HepG2 (cell line): ENCODE results near the gene MTHFS. TPM values are rescaled to one million over a fixed set of nuclear protein-coding genes. Genes with fewer than 3 reads are reported as not detected.

ENCODE experiments used
- BRCA1 ChIP-seq: sonication (generic); formaldehyde crosslinking; IDR thresholded peaks from 2 replicates; pipeline ENCODE4 v1.4.0; 2020; ENCODE audit warnings: missing genetic modification reagents
- HOXA7 ChIP-seq: sonication (generic); formaldehyde crosslinking; IDR thresholded peaks from 2 replicates; pipeline ENCODE4 v1.8.1; 2022; ENCODE audit warnings: mild to moderate bottlenecking, missing genetic modification reagents, moderate library complexity
- MEIS1 ChIP-seq: sonication (generic); formaldehyde crosslinking; IDR thresholded peaks from 2 replicates; pipeline ENCODE4 v1.9.0; 2021; ENCODE audit warnings: mild to moderate bottlenecking, missing genetic modification reagents, moderate library complexity, borderline replicate concordance
- TCF7 ChIP-seq: sonication (generic); IDR thresholded peaks from 2 replicates; pipeline ENCODE4 v1.6.1; 2016; ENCODE audit warnings: antibody characterized with exemption, low read depth
- polyA plus RNA-seq, 8 experiments: library from polyadenylated mRNA; depleted of rRNA in 3 of 8; stranded (reverse) in 7 of 8; unstranded in 1 of 8; fragments of >200 nt; fragmentation: Illumina TruSeq in 4 of 8; extraction: Trizol in 4 of 8; gene quantifications; 2 replicates each; pipeline versions ENCODE4 v1.2.1 to v1.2.3, GENCODE V29; 2011 to 2016; ENCODE audit warnings: low read depth in 4 of 8, missing spikeins in 1 of 8, mixed read lengths in 1 of 8; ENCODE audit not compliant: insufficient read depth in 1 of 8
- total RNA-seq, 5 experiments: library from RNA; depleted of rRNA; stranded (reverse); fragments of >200 nt; fragmentation: Illumina TruSeq; extraction: Trizol; gene quantifications; 2 replicates each; pipeline ENCODE4 v1.2.3, GENCODE V29; 2016; ENCODE audit warnings: low read depth in 1 of 5
- TF ChIP-seq, protein P1 (sequence below), 2 experiments: sonication (generic) in 1 of 2; formaldehyde crosslinking in 1 of 2; IDR thresholded peaks; 2 replicates each; pipeline versions ENCODE4 v1.6.1 to v1.9.0; 2014 to 2022; ENCODE audit warnings: antibody characterized with exemption in 1 of 2, borderline replicate concordance in 1 of 2, inconsistent platforms in 1 of 2, low read depth in 1 of 2, missing genetic modification reagents in 1 of 2
- TF ChIP-seq, protein P2 (sequence below): IDR thresholded peaks from 2 replicates; pipeline ENCODE4 v1.6.1; 2016; ENCODE audit warnings: mild to moderate bottlenecking
- TF ChIP-seq, protein P3 (sequence below): sonication (generic); formaldehyde crosslinking; IDR thresholded peaks from 2 replicates; pipeline ENCODE4 v1.4.0; 2020; ENCODE audit warnings: missing genetic modification reagents
- TF ChIP-seq, protein P4 (sequence below): sonication (generic); formaldehyde crosslinking; IDR thresholded peaks from 2 replicates; pipeline ENCODE4 v1.4.0; 2020; ENCODE audit warnings: low read depth, mild to moderate bottlenecking, missing genetic modification reagents
- TF ChIP-seq, protein P5 (sequence below): sonication (generic); formaldehyde crosslinking; IDR thresholded peaks from 2 replicates; pipeline ENCODE4 v1.9.0; 2021; ENCODE audit warnings: missing genetic modification reagents, borderline replicate concordance

MTHFS gene
- total and polyA plus RNA-seq, 2 of the 13 experiments (the other 11 are each of a cell fraction or from before 2014, with no cell fraction given) = 37.0 to 49.7 TPM

DNA sequence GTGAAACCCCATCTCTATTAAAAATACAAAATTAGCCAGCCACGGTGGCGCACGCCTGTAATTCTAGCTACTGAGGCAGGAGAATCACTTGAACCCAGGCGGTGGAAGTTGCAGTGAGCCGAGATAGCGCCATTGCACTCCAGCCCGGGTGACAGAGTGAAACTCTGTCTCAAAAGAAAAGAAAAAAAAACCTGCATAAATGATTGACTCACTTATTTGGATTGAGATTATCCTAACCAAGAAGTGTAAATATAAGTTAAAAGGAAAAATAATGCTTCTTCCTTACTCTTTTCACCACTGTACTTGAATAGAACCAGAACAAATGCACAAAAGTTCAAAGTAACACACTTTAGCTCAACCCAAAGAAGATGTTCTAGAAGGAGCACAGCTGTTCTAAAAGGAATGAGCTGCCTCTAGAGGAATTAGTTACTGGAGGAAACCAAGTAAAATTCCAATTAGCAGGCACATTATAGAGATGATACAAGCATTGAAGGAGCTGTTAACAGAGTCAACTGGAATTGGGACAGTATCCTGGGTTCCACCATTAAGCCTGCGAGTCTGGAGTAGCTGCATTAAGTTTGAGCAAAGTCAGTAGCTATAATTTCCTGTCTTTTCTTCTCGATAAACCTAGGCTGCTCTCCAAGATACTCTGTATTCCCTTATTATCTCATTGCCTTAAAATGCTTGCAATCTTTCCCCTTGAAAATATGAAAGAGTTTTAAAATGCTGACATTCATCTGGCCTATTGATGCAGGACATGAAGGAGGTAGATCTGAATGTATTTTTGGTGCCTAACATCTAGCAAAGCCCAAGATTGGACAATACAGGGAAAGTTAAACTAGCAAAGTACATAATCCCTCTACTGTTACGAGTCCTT, 9.5 kb downstream of the MTHFS start (continued):
- TF ChIP-seq, protein P1, sequence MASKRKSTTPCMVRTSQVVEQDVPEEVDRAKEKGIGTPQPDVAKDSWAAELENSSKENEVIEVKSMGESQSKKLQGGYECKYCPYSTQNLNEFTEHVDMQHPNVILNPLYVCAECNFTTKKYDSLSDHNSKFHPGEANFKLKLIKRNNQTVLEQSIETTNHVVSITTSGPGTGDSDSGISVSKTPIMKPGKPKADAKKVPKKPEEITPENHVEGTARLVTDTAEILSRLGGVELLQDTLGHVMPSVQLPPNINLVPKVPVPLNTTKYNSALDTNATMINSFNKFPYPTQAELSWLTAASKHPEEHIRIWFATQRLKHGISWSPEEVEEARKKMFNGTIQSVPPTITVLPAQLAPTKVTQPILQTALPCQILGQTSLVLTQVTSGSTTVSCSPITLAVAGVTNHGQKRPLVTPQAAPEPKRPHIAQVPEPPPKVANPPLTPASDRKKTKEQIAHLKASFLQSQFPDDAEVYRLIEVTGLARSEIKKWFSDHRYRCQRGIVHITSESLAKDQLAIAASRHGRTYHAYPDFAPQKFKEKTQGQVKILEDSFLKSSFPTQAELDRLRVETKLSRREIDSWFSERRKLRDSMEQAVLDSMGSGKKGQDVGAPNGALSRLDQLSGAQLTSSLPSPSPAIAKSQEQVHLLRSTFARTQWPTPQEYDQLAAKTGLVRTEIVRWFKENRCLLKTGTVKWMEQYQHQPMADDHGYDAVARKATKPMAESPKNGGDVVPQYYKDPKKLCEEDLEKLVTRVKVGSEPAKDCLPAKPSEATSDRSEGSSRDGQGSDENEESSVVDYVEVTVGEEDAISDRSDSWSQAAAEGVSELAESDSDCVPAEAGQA (IDR thresholded peaks at IDR 0.05; ENCODE audit: low read depth) = no peak
- TF ChIP-seq, protein P1 (CRISPR knock-in tag; IDR thresholded peaks at IDR 0.05; ENCODE audit: borderline replicate concordance) = no peak
- TF ChIP-seq HOXA7 (no peak), BRCA1 (no peak), TCF7 (peak; percentile 15; the same call in 1 of the 2 replicates), MEIS1 (CRISPR knock-in tag) (no peak)
- TF ChIP-seq, protein P2, sequence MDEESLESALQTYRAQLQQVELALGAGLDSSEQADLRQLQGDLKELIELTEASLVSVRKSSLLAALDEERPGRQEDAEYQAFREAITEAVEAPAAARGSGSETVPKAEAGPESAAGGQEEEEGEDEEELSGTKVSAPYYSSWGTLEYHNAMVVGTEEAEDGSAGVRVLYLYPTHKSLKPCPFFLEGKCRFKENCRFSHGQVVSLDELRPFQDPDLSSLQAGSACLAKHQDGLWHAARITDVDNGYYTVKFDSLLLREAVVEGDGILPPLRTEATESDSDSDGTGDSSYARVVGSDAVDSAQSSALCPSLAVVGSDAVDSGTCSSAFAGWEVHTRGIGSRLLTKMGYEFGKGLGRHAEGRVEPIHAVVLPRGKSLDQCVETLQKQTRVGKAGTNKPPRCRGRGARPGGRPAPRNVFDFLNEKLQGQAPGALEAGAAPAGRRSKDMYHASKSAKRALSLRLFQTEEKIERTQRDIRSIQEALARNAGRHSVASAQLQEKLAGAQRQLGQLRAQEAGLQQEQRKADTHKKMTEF = peak; percentile 14; the same call in 1 of the 2 replicates
- TF ChIP-seq, protein P3, sequence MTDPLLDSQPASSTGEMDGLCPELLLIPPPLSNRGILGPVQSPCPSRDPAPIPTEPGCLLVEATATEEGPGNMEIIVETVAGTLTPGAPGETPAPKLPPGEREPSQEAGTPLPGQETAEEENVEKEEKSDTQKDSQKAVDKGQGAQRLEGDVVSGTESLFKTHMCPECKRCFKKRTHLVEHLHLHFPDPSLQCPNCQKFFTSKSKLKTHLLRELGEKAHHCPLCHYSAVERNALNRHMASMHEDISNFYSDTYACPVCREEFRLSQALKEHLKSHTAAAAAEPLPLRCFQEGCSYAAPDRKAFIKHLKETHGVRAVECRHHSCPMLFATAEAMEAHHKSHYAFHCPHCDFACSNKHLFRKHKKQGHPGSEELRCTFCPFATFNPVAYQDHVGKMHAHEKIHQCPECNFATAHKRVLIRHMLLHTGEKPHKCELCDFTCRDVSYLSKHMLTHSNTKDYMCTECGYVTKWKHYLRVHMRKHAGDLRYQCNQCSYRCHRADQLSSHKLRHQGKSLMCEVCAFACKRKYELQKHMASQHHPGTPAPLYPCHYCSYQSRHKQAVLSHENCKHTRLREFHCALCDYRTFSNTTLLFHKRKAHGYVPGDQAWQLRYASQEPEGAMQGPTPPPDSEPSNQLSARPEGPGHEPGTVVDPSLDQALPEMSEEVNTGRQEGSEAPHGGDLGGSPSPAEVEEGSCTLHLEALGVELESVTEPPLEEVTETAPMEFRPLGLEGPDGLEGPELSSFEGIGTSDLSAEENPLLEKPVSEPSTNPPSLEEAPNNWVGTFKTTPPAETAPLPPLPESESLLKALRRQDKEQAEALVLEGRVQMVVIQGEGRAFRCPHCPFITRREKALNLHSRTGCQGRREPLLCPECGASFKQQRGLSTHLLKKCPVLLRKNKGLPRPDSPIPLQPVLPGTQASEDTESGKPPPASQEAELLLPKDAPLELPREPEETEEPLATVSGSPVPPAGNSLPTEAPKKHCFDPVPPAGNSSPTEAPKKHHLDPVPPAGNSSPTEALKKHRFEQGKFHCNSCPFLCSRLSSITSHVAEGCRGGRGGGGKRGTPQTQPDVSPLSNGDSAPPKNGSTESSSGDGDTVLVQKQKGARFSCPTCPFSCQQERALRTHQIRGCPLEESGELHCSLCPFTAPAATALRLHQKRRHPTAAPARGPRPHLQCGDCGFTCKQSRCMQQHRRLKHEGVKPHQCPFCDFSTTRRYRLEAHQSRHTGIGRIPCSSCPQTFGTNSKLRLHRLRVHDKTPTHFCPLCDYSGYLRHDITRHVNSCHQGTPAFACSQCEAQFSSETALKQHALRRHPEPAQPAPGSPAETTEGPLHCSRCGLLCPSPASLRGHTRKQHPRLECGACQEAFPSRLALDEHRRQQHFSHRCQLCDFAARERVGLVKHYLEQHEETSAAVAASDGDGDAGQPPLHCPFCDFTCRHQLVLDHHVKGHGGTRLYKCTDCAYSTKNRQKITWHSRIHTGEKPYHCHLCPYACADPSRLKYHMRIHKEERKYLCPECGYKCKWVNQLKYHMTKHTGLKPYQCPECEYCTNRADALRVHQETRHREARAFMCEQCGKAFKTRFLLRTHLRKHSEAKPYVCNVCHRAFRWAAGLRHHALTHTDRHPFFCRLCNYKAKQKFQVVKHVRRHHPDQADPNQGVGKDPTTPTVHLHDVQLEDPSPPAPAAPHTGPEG (CRISPR knock-in tag) = no peak
- TF ChIP-seq, protein P4, sequence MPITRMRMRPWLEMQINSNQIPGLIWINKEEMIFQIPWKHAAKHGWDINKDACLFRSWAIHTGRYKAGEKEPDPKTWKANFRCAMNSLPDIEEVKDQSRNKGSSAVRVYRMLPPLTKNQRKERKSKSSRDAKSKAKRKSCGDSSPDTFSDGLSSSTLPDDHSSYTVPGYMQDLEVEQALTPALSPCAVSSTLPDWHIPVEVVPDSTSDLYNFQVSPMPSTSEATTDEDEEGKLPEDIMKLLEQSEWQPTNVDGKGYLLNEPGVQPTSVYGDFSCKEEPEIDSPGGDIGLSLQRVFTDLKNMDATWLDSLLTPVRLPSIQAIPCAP = no peak
- TF ChIP-seq, protein P5, sequence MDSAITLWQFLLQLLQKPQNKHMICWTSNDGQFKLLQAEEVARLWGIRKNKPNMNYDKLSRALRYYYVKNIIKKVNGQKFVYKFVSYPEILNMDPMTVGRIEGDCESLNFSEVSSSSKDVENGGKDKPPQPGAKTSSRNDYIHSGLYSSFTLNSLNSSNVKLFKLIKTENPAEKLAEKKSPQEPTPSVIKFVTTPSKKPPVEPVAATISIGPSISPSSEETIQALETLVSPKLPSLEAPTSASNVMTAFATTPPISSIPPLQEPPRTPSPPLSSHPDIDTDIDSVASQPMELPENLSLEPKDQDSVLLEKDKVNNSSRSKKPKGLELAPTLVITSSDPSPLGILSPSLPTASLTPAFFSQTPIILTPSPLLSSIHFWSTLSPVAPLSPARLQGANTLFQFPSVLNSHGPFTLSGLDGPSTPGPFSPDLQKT (CRISPR knock-in tag) = no peak
